Ovary (tissue), 9 donors: ENCODE measurements around the gene BTBD9. TPM values are rescaled to one million over a fixed set of nuclear protein-coding genes. Genes with fewer than 3 reads are reported as not detected.

Experiments
- DNase-seq, 5 donors: peaks; one replicate each; pipeline ENCODE4 v3.0.0-alpha.2; 2019 to 2020
- H3K27ac ChIP-seq, 2 donors: fragments of 200-600 bp; one replicate each; pipeline versions ENCODE4 v1.5.1 to v1.8.0; 2019 to 2022
- H3K27me3 ChIP-seq: fragments of 200-600 bp; one replicate; pipeline ENCODE4 v1.8.0; 2022
- H3K36me3 ChIP-seq: fragments of 200-600 bp; sonication (generic); one replicate; pipeline ENCODE4 v1.5.1; 2019
- H3K4me1 ChIP-seq: one replicate; pipeline ENCODE4 v1.8.1; 2013; ENCODE audit warnings: mild to moderate bottlenecking, moderate library complexity; ENCODE audit not compliant: insufficient read depth
- H3K4me3 ChIP-seq: fragments of 200-600 bp; sonication (generic); one replicate; pipeline ENCODE4 v1.5.1; 2017
- H3K9me3 ChIP-seq, 2 donors: fragments of 200-600 bp in 1 of 2; sonication (generic) in 1 of 2; one replicate each; pipeline versions ENCODE4 v1.5.1 to v1.8.1; 2013 to 2019; ENCODE audit warnings: mild to moderate bottlenecking in 1 of 2, moderate library complexity in 1 of 2
- CTCF ChIP-seq, 3 donors: fragments of 450-650 bp in 2 of 3; fragments of 200-600 bp in 1 of 3; IDR thresholded peaks; one replicate each; pipeline versions ENCODE4 v1.5.1 to v1.8.0; 2016 to 2022; ENCODE audit warnings: antibody characterized with exemption in 3 of 3, mild to moderate bottlenecking in 1 of 3
- EP300 ChIP-seq: sonication (generic); formaldehyde crosslinking; IDR thresholded peaks from one replicate; pipeline ENCODE4 v1.6.1; 2017; ENCODE audit warnings: antibody characterized with exemption
- POLR2A ChIP-seq: fragments of 450-650 bp; IDR thresholded peaks from one replicate; pipeline ENCODE4 v1.6.1; 2017; ENCODE audit warnings: antibody characterized with exemption, mild to moderate bottlenecking, moderate library complexity
- WGBS, 3 donors: extraction: QIAGEN DNeasy Blood & Tissue Kit in 1 of 3; methylation state at CpG; one replicate each; pipeline versions ENCODE4 v1.1.5 to v1.1.7; 2013 to 2017; 5-methylcytosine and 5-hydroxymethylcytosine counted together
- intact Hi-C, 4 donors: fragments of 100-400 bp; cut with DNase I; formaldehyde crosslinking; loops; one replicate each; pipeline versions ENCODE4 v1.11.0 to v1.15.1; 2022 to 2023
- polyA plus RNA-seq, 2 donors: library from polyadenylated mRNA; stranded (reverse); fragments of 200-250 nt in 1 of 2; fragments of 350-450 nt in 1 of 2; fragmentation: Illumina TruSeq in 1 of 2; extraction: RNeasy Lipid Tissue Mini Kit (QIAGEN cat#74804) in 1 of 2; gene quantifications; one replicate each; pipeline ENCODE4 v1.2.3, GENCODE V29; 2013 to 2014
- total RNA-seq, 7 donors: library from RNA; depleted of rRNA in 2 of 7; stranded (reverse); fragments of >200 nt in 2 of 7; fragmentation: NEBNext Ultra II Directional in 3 of 7; extraction: Animal tissue kit (Norgen Biotek cat#: 25700) in 3 of 7; gene quantifications; one replicate each; pipeline versions ENCODE4 v1.1.0 to v1.2.4, GENCODE V29; 2016 to 2023
- donor health status: DM: no; HTN: no; CAD: no; lungs with moderate emphysema.
- donor health status: DM: no; HTN: no; CAD: no.
- donor health status: Bipolar disorder and iron deficiency.
- donor health status: DM: yes; HTN: yes; CAD: no.
- donor health status: DM: no; HTN: no; CAD: no.
- donor health status: DM: yes; HTN: yes; CAD: no.

Gene BTBD9
- total and polyA plus RNA-seq, 9 donors: 7.2 to 28.8 (median 21.0) TPM

GRCh38 chr6:38482466-38482865 lies 157.3 kb downstream of the BTBD9 start:
- intact Hi-C loops: loop anchor here in 1 of 4 donors (10.0 kb wide), 1 partner anchor 788 kb away; the partner anchor contains the start of gene MDGA1
- no peak for DNase-seq
- WGBS, 3 donors: 86 to 100% (median 92%) methylated on average over 1 of the region's 1 CpG
- Histone ChIP-seq H3K4me1 (no peaks in the 10 kb centered on the region), H3K9me3 (no peaks in the 10 kb centered on the region), H3K4me3 (no peak overlapping the region), H3K36me3 (no peaks in the 10 kb centered on the region), H3K27me3 (no peaks in the 10 kb centered on the region), H3K27ac (no peak overlapping the region)
- no peak for TF ChIP-seq EP300

- no peaks in the 10 kb centered on the region for H3K36me3 ChIP-seq
- WGBS, 3 donors: 80 to 87% (median 84%) methylated on average over 4 of the region's 4 CpGs
- TF ChIP-seq POLR2A (no peak), CTCF (IDR thresholded peaks at IDR 0.05) (no peak), EP300 (no peak)
- no peaks in the 10 kb centered on the region for H3K9me3 ChIP-seq
- no peak overlapping the region for H3K27ac ChIP-seq
- no peaks in the 10 kb centered on the region for H3K4me1 ChIP-seq
- H3K27me3 ChIP-seq: no peaks in the 10 kb centered on the region
- intact Hi-C loops: loop anchor here in 1 of 4 donors (10.0 kb wide), 1 partner anchor 787 kb away; the partner anchor contains the start of gene MDGA1
- no peak overlapping the region for H3K4me3 ChIP-seq
- no peak for DNase-seq
These were observed 157.9 kb downstream of the BTBD9 start for GRCh38 chr6:38481851-38482250.

GRCh38 chr6:38481211-38481836 lies 158.4 kb downstream of the BTBD9 start:
- WGBS, 3 donors: 92 to 97% (median 93%) methylated on average over 5 of the region's 5 CpGs
- no peak for DNase-seq
- H3K4me3 ChIP-seq: no peak overlapping the region
- H3K4me1 ChIP-seq: no peaks in the 10 kb centered on the region
- H3K27ac ChIP-seq: no peak overlapping the region
- H3K27me3 ChIP-seq: no peaks in the 10 kb centered on the region
- TF ChIP-seq CTCF (IDR thresholded peaks at IDR 0.05) (no peak), POLR2A (no peak), EP300 (no peak)
- intact Hi-C loops: loop anchor here in 1 of 4 donors (10.0 kb wide), 1 partner anchor 787 kb away; the partner anchor contains the start of gene MDGA1
- H3K36me3 ChIP-seq: no peaks in the 10 kb centered on the region
- H3K9me3 ChIP-seq: no peaks in the 10 kb centered on the region

GRCh38 chr6:38480036-38480435 lies 159.7 kb downstream of the BTBD9 start:
- TF ChIP-seq EP300 (no peak), POLR2A (no peak), CTCF (IDR thresholded peaks at IDR 0.05) (no peak)
- Histone ChIP-seq H3K4me3 (no peak overlapping the region), H3K4me1 (no peaks in the 10 kb centered on the region), H3K27me3 (no peaks in the 10 kb centered on the region), H3K36me3 (no peaks in the 10 kb centered on the region), H3K27ac (no peak overlapping the region), H3K9me3 (no peaks in the 10 kb centered on the region)
- intact Hi-C loops: loop anchor here in 1 of 4 donors (10.0 kb wide), 1 partner anchor 785 kb away; the partner anchor contains the start of gene MDGA1
- 89 to 93% (median 90%) methylated on average over 4 of the region's 4 CpGs for WGBS, 3 donors
- no peak for DNase-seq

GRCh38 chr6:38479331-38479730 lies 160.4 kb downstream of the BTBD9 start:
- Histone ChIP-seq H3K9me3 (no peaks in the 10 kb centered on the region), H3K4me3 (no peak overlapping the region), H3K27me3 (no peaks in the 10 kb centered on the region), H3K27ac (no peak overlapping the region), H3K36me3 (no peaks in the 10 kb centered on the region), H3K4me1 (no peaks in the 10 kb centered on the region)
- no peak for DNase-seq
- 95 to 96% (median 95%) methylated on average over 1 of the region's 1 CpG for WGBS, 3 donors
- TF ChIP-seq CTCF (IDR thresholded peaks at IDR 0.05) (no peak), POLR2A (no peak), EP300 (no peak)
- intact Hi-C loops: no loop called here
